ENCODE data around the gene ZFP92. TPM values are rescaled to one million over a fixed set of nuclear protein-coding genes. Genes with fewer than 3 reads are reported as not detected.

ZFP92 gene
- total RNA-seq, 3 donors from 2014 or later = 0.17 to 1.6 (median 0.22) TPM

DNA sequence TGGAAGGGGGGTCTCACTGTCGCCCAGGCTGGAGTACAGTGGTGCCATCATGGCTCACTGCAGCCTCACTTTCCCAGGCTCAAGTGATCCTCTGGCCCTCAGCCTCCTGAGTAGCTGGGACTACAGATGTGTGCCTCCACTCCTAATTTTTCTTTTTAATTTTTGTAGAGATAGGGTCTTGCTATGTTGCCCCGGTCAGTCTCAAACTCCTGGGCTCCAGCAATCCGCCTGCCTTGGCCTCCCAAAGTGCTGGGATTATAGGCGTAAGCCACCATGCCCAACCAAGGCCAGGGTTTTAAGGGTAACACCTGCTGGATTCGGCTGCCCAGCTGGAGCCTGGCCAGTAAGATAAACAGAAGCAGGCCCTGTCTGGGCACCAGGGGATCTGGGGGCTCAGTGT is 31.2 kb downstream of the ZFP92 start:
- intact Hi-C loops (cut with DNase I, micrococcal nuclease) = no loop called here
- Histone ChIP-seq H3K36me3 (ENCODE audit: low read depth) (no peaks in the 10 kb centered on the region), H3K9me3 (no peaks in the 10 kb centered on the region), H3K4me3 (no peak overlapping the region), H3K4me1 (ENCODE audit: low read depth) (no peaks in the 10 kb centered on the region)
- ATAC-seq = no peak
- no peak for TF ChIP-seq CTCF (IDR thresholded peaks at IDR 0.05)
- DNase-seq = no peak

DNA sequence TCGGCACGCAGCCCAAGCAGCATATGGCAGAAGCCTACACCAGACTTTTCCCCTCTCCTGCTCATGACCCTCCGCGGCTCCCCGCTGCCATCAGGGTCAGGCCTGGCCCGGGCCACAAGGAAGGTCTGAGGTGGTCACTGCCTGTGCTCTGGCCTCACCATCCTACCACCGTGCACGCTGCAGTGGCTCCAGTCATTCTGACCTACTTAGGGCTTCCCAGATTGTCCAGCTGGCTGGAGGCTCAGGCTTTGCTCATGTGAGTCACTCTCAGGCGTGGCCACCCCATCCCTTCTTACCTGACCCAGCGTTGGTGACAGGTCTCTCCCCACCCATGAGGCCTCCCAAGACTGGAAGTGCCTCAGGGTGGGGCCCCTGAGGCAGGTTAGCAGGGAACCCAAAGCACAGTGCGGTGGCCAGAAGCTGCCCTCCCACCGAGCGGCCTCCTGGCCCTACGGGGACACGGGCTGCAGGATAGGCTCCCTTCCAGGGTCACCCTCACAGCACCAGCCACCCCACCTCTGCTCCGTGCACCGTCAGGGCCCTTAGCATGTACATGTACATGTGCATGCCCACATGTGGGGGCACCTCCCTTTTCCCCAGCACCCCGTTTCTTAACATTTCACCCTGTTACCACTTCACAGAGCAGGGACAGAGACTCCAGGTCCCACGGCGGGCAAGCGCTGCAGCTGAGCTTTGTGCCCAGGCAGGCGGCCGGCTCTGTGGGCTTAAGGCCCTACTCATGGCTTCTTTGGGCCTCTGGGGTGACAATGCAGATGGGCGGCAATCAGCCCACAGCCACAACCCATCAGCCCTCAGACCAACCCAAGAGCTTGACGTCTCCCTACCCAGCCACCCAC is 32.4 kb downstream of the ZFP92 start:
- H3K4me1 ChIP-seq (ENCODE audit: low read depth) = no peaks in the 10 kb centered on the region
- ATAC-seq (no peak), DNase-seq (no peak)
- no peak for TF ChIP-seq CTCF (IDR thresholded peaks at IDR 0.05)
- H3K4me3 ChIP-seq = no peak overlapping the region
- intact Hi-C loops (cut with DNase I, micrococcal nuclease) = no loop called here
- H3K9me3 ChIP-seq = no peaks in the 10 kb centered on the region
- H3K36me3 ChIP-seq (ENCODE audit: low read depth) = no peaks in the 10 kb centered on the region

DNA sequence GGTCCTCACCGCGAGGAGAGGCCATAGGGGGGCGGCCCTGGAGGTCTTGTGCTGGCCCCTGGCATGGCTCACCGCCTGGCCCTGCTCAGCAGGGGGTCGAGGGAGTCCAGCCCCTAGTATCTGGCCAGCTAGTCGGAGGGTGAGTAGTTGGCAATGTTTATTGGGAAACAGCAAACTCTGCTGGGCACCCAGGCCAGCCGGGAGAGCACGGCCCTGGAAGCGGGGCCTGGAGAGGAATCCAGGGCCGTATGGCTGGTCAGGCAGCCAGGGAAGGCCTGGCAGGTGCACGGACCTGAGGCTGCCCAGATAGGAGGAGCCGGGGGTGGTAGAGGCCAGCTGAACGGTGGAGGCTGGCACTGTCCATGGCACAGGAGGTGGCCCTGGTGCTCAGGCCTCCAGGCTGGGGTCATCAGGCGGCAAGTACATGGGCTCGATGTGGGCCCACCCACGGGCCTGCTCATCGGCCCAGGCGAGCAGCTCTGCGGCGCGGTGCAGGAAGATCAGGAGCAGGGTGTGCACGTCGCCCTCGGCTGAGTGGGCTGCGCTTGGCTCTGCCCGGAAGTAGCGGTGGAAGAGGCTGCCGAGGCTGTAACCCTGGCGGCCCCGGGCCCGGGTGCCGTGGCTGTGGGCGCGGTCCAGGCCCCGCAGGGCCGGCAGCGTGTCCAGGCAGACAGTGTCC is 33.2 kb downstream of the ZFP92 start:
- intact Hi-C loops (cut with DNase I, micrococcal nuclease) = no loop called here
- H3K36me3 ChIP-seq (ENCODE audit: low read depth) = no peaks in the 10 kb centered on the region
- ATAC-seq = no peak
- no peak for TF ChIP-seq CTCF (IDR thresholded peaks at IDR 0.05)
- no peak overlapping the region for H3K4me3 ChIP-seq
- DNase-seq = no peak
- no peaks in the 10 kb centered on the region for H3K4me1 ChIP-seq (ENCODE audit: low read depth)
- no peaks in the 10 kb centered on the region for H3K9me3 ChIP-seq

- H3K4me3 ChIP-seq = no peak overlapping the region
- intact Hi-C loops (cut with DNase I, micrococcal nuclease) = no loop called here
- no peak for TF ChIP-seq CTCF (IDR thresholded peaks at IDR 0.05)
- H3K36me3 ChIP-seq (ENCODE audit: low read depth) = no peaks in the 10 kb centered on the region
- ATAC-seq (no peak), DNase-seq (no peak)
- no peaks in the 10 kb centered on the region for H3K9me3 ChIP-seq
- no peaks in the 10 kb centered on the region for H3K4me1 ChIP-seq (ENCODE audit: low read depth)
Measured at GRCh38 chrX:153445106-153445855, 34.0 kb downstream of the ZFP92 start.

GRCh38 chrX:153445856-153446635 is 34.8 kb downstream of the ZFP92 start, which contains the start of gene TREX2:
TSS of gene TREX2 (minus strand) at chrX:153446056. CDS start at chrX:153445430, 626 bp downstream.
- Histone ChIP-seq H3K4me3 (no peak within 1 kb of the TSS), H3K4me1 (ENCODE audit: low read depth) (no peaks in the 10 kb centered on the region), H3K36me3 (ENCODE audit: low read depth) (no peaks in the 10 kb centered on the region), H3K9me3 (no peaks in the 10 kb centered on the region)
- intact Hi-C loops (cut with DNase I, micrococcal nuclease) = no loop called here
- ATAC-seq (no peak), DNase-seq (no peak)
- TF ChIP-seq CTCF (IDR thresholded peaks at IDR 0.05) = no peak

Data from mucosa of descending colon (tissue), 3 donors.